Neuronal stem cell (in vitro differentiated cells): ENCODE data around the gene OTOG.

Source experiments
- DNase-seq: peaks from one replicate; pipeline ENCODE4 v3.0.0-alpha.2; 2013; ENCODE audit warnings: low spot score
- H2AFZ ChIP-seq: one replicate; pipeline ENCODE4 v1.6.1; 2013; ENCODE audit warnings: mild to moderate bottlenecking, low read length, inconsistent platforms
- H2AK5ac ChIP-seq: 2 replicates; pipeline ENCODE4 v1.6.1; 2013; ENCODE audit warnings: low read depth, mild to moderate bottlenecking, inconsistent platforms, low read length, moderate library complexity, mixed read lengths
- H2BK120ac ChIP-seq: 2 replicates; pipeline ENCODE4 v1.6.1; 2013; ENCODE audit warnings: low read depth, mild to moderate bottlenecking, inconsistent platforms, low read length, moderate library complexity, mixed read lengths
- H2BK12ac ChIP-seq: one replicate; pipeline ENCODE4 v1.6.1; 2013; ENCODE audit warnings: low read length, inconsistent platforms
- H2BK15ac ChIP-seq: 2 replicates; pipeline ENCODE4 v1.6.1; 2013; ENCODE audit warnings: mild to moderate bottlenecking, low read length, inconsistent platforms, mixed read lengths
- H2BK5ac ChIP-seq: one replicate; pipeline ENCODE4 v1.6.1; 2013; ENCODE audit warnings: inconsistent platforms, mild to moderate bottlenecking, low read length, moderate library complexity
- H3K14ac ChIP-seq: one replicate; pipeline ENCODE4 v1.6.1; 2013; ENCODE audit warnings: low read length, inconsistent platforms
- H3K18ac ChIP-seq: 2 replicates; pipeline ENCODE4 v1.6.1; 2013; ENCODE audit warnings: low read length, inconsistent platforms
- H3K23ac ChIP-seq: 2 replicates; pipeline ENCODE4 v1.6.1; 2013; ENCODE audit warnings: low read depth, mild to moderate bottlenecking, mixed read lengths, low read length, inconsistent platforms; ENCODE audit not compliant: poor library complexity
- H3K27ac ChIP-seq: replicated peaks from 3 replicates; pipeline ENCODE4 v1.5.1; 2013; ENCODE audit warnings: low read length, inconsistent platforms
- H3K27me3 ChIP-seq, 3 experiments: 2 replicates each; pipeline ENCODE4 v1.6.1; 2013; ENCODE audit warnings: low read length in 3 of 3, mild to moderate bottlenecking in 2 of 3, inconsistent platforms in 1 of 3, low read depth in 1 of 3, mixed read lengths in 1 of 3, moderate library complexity in 1 of 3; ENCODE audit not compliant: control insufficient read depth in 3 of 3, insufficient read depth in 3 of 3
- H3K36me3 ChIP-seq, 2 donors: replicated peaks in 1 of 2; 2 replicates each; pipeline ENCODE4 v1.6.1; 2013; ENCODE audit warnings: low read length in 2 of 2; ENCODE audit not compliant: control insufficient read depth in 2 of 2, insufficient read depth in 2 of 2
- H3K4ac ChIP-seq: 2 replicates; pipeline ENCODE4 v1.6.1; 2013; ENCODE audit warnings: inconsistent platforms, mild to moderate bottlenecking, low read length, moderate library complexity
- H3K4me1 ChIP-seq, 2 donors: 1 replicate in 1 of 2; 2 replicates in 1 of 2; pipeline ENCODE4 v1.6.1; 2013; ENCODE audit warnings: low read length in 2 of 2, low read depth in 1 of 2; ENCODE audit not compliant: control insufficient read depth in 2 of 2, insufficient read depth in 1 of 2
- H3K4me2 ChIP-seq: one replicate; pipeline ENCODE4 v1.6.1; 2013; ENCODE audit warnings: mild to moderate bottlenecking, low read length, inconsistent platforms; ENCODE audit not compliant: insufficient read depth, poor library complexity, severe bottlenecking
- H3K4me3 ChIP-seq, 2 donors: 2 replicates each; pipeline ENCODE4 v1.5.1; 2013; ENCODE audit warnings: low read length in 2 of 2, mild to moderate bottlenecking in 2 of 2, inconsistent platforms in 1 of 2, moderate library complexity in 1 of 2
- H3K79me1 ChIP-seq: one replicate; pipeline ENCODE4 v1.6.1; 2013; ENCODE audit warnings: low read depth, mild to moderate bottlenecking, inconsistent platforms, low read length, moderate library complexity
- H3K9ac ChIP-seq: one replicate; pipeline ENCODE4 v1.6.1; 2013; ENCODE audit warnings: mild to moderate bottlenecking, low read depth, low read length, inconsistent platforms; ENCODE audit not compliant: poor library complexity
- H3K9me3 ChIP-seq, 2 donors: replicated peaks in 1 of 2; 2 replicates each; pipeline versions ENCODE3 to v1.6.1; 2013; ENCODE audit warnings: low read length in 2 of 2, mild to moderate bottlenecking in 2 of 2, inconsistent platforms in 1 of 2, low read depth in 1 of 2, mixed read lengths in 1 of 2, moderate library complexity in 1 of 2; ENCODE audit not compliant: control insufficient read depth in 2 of 2, insufficient read depth in 1 of 2
- H4K8ac ChIP-seq: one replicate; pipeline ENCODE4 v1.6.1; 2013; ENCODE audit warnings: low read depth, mild to moderate bottlenecking, inconsistent platforms, low read length, moderate library complexity
- H4K91ac ChIP-seq: one replicate; pipeline ENCODE4 v1.6.1; 2013; ENCODE audit warnings: low read length, low read depth, mild to moderate bottlenecking, inconsistent platforms; ENCODE audit not compliant: poor library complexity
- whole genome bisulfite sequencing, 2 donors: extraction: QIAGEN DNeasy Blood & Tissue Kit; methylation state at CpG; one replicate each; pipeline ENCODE4 v1.1.7; 2013; ENCODE audit warnings: missing lambda C conversion rate in 2 of 2, mixed read lengths in 1 of 2; ENCODE audit not compliant: insufficient read length in 2 of 2, insufficient replicate concordance in 1 of 2; ENCODE audit errors: extremely low coverage in 2 of 2; 5-methylcytosine and 5-hydroxymethylcytosine counted together

The OTOG gene

DNA sequence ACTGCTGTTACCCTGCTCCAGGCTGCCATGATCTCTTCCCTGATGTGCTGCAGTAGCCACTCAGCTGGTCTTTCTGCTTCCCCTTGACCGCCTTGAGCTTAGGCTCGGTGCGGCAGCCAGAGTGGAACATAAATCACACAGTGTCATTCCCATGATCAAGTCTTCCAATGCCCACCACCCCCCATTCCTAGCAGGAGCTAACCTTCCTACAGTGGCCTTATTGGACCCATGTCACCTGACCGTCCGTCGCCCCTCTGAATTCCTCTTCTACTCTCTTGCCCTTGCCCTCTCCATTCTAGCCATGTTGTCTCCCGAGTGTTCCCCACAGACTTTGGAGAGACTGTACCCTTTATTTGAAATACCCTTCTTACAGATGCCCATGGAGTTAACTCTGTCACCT lies 43.4 kb downstream of the OTOG start:
- H3K4me2 ChIP-seq, result no peak overlapping the region
- H3K18ac ChIP-seq, result no peak overlapping the region
- H3K27ac ChIP-seq, result no peak overlapping the region
- H3K4me1 ChIP-seq, result no peaks in the 10 kb centered on the region
- DNase-seq, result no peak
- no peak overlapping the region for H2AK5ac ChIP-seq
- H4K91ac ChIP-seq, result no peak overlapping the region
- H3K36me3 ChIP-seq, result no peaks in the 10 kb centered on the region
- H2BK15ac ChIP-seq, result no peak overlapping the region
- no peak overlapping the region for H2BK120ac ChIP-seq
- H2AFZ ChIP-seq, result no peak overlapping the region
- no peak overlapping the region for H3K9ac ChIP-seq
- no peak overlapping the region for H3K23ac ChIP-seq
- no CpG with 5 or more reads among the region's 7 CpGs for WGBS, 2 donors
- H3K4ac ChIP-seq, result no peak overlapping the region
- no peaks in the 10 kb centered on the region for H3K79me1 ChIP-seq
- H2BK5ac ChIP-seq, result no peak overlapping the region
- peaks cover 0 to 32% (median 0%) of the 10 kb centered on the region in 3 experiments for H3K27me3 ChIP-seq
- H3K4me3 ChIP-seq, result no peak overlapping the region
- H3K9me3 ChIP-seq, result peaks cover 0 to 10% of the 10 kb centered on the region in 2 donors
- H3K14ac ChIP-seq, result no peak overlapping the region
- no peak overlapping the region for H2BK12ac ChIP-seq
- no peak overlapping the region for H4K8ac ChIP-seq

DNA sequence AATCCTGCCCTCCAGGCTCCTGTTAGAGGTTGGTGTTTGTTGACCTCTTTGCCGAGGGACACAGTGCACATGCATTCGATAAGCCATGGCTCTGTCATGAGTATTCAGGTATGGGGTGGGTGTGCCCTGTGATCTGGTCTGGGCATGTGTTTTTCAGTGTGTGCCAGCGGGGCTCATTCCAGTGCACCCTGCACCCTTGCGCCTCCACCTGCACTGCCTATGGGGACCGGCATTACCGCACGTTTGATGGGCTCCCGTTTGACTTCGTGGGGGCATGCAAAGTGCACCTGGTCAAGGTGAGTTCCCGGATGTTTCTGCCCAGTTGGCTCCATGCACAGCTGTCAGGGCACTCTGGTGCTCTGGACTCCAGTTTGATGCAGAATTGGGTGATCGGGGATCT lies 44.2 kb downstream of the OTOG start:
- H3K14ac ChIP-seq, result no peak overlapping the region

DNA sequence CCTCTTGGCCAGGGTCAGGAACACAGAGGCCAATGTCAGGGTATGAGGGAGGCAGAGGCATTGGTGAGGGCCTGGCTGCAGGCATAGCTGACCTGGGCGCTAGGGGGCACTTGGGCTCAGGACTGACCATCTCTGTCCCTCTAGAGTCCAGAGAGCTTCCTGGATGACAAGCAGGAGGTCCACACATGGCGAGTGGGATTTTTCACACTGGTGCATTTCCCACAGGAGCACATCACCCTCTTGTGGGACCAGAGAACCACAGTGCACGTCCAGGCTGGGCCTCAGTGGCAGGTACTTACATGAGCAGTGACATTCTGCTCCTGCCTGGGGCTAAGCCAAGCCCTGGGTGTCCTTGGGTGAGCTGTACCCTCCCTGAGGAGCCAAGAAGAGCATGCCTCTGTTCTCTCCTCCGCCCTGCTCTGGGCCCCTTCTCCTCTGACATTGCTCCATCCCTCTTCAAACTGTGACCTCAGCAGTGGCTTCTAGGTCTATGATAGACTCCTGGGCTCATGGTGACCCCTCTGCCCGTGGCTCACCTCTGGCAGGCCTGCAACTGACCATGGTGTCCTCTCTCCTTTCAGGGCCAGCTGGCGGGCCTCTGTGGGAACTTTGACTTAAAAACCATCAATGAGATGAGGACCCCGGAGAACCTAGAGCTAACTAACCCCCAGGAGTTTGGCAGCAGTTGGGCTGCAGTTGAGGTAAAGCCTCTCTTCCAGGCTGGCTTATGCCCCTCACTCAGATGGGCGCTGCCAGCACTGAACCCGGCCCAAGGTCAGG lies 46.6 kb downstream of the OTOG start:
- H3K4me3 ChIP-seq, result no peak overlapping the region
- no peak overlapping the region for H2BK120ac ChIP-seq
- DNase-seq, result no peak
- H2BK12ac ChIP-seq, result no peak overlapping the region
- H3K9ac ChIP-seq, result no peak overlapping the region
- H4K8ac ChIP-seq, result no peak overlapping the region
- peak overlapping the region; percentile 43 for H3K4ac ChIP-seq
- H3K9me3 ChIP-seq, result peaks cover 0 to 10% of the 10 kb centered on the region in 2 donors
- no peaks in the 10 kb centered on the region for H3K4me1 ChIP-seq
- no peak overlapping the region for H3K18ac ChIP-seq
- no peaks in the 10 kb centered on the region for H3K36me3 ChIP-seq
- H2AFZ ChIP-seq, result no peak overlapping the region
- peaks cover 0 to 18% (median 0%) of the 10 kb centered on the region in 3 experiments for H3K27me3 ChIP-seq
- no peaks in the 10 kb centered on the region for H3K79me1 ChIP-seq
- H3K4me2 ChIP-seq, result no peak overlapping the region
- H2BK5ac ChIP-seq, result no peak overlapping the region
- no peak overlapping the region for H3K23ac ChIP-seq
- WGBS, 2 donors, result no CpG with 5 or more reads among the region's 9 CpGs
- H3K27ac ChIP-seq, result no peak overlapping the region
- H2AK5ac ChIP-seq, result no peak overlapping the region
- H4K91ac ChIP-seq, result no peak overlapping the region
- H2BK15ac ChIP-seq, result no peak overlapping the region
- peak overlapping the region; percentile 27 for H3K14ac ChIP-seq

More for the DNA sequence above, 44.2 kb downstream of the OTOG start:
- Histone ChIP-seq H2BK120ac (no peak overlapping the region), H3K4me3 (no peak overlapping the region), H2BK15ac (no peak overlapping the region), H3K18ac (no peak overlapping the region), H3K9ac (no peak overlapping the region), H4K8ac (no peak overlapping the region), H2AK5ac (no peak overlapping the region), H3K4me1 (no peaks in the 10 kb centered on the region), H3K23ac (no peak overlapping the region), H3K79me1 (no peaks in the 10 kb centered on the region), H2AFZ (no peak overlapping the region), H3K27ac (no peak overlapping the region), H2BK12ac (no peak overlapping the region), H3K27me3 (peaks cover 0 to 32% (median 0%) of the 10 kb centered on the region in 3 experiments), H2BK5ac (no peak overlapping the region), H3K36me3 (no peaks in the 10 kb centered on the region), H3K4ac (no peak overlapping the region), H3K9me3 (peaks cover 0 to 10% of the 10 kb centered on the region in 2 donors), H4K91ac (no peak overlapping the region), H3K4me2 (no peak overlapping the region)
- no CpG with 5 or more reads among the region's 11 CpGs for WGBS, 2 donors
- DNase-seq, result no peak

DNA sequence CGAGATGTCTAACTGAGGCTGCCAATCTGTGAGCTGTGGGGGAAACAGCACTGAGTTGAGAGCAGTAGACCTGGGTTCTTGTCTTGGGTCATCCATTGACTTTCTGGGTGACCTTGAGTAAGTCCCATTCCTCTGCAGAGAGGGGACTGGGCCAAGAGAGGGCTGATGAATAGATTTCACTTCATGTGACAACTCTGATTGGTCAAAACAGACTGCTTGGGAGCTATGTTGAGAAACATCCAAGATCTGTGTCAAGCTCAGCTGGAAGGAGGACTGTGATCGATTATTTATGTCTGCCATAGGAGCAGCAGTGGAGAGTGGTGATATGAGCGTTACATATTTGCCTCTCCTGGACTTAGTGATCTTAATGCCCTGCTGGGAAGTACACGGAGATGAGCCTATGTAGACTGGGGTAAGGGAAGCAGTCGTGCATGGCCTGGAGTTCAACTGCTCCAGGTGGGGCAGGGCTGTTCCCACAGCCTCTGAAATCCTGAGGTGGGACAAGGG lies 47.7 kb downstream of the OTOG start:
- Histone ChIP-seq H3K9ac (no peak overlapping the region), H2BK15ac (no peak overlapping the region), H3K79me1 (no peaks in the 10 kb centered on the region), H3K23ac (no peak overlapping the region), H2BK120ac (no peak overlapping the region), H3K4ac (no peak overlapping the region), H3K4me3 (no peak overlapping the region), H2AFZ (no peak overlapping the region), H3K36me3 (no peaks in the 10 kb centered on the region), H3K14ac (no peak overlapping the region), H4K91ac (no peak overlapping the region), H3K18ac (no peak overlapping the region), H3K27me3 (peaks cover 0 to 14% (median 0%) of the 10 kb centered on the region in 3 experiments), H4K8ac (no peak overlapping the region), H3K4me2 (no peak overlapping the region), H2BK5ac (no peak overlapping the region), H3K27ac (no peak overlapping the region), H2AK5ac (no peak overlapping the region), H3K9me3 (peaks cover 0 to 10% of the 10 kb centered on the region in 2 donors), H3K4me1 (peaks cover 0 to 2% of the 10 kb centered on the region in 2 donors), H2BK12ac (no peak overlapping the region)
- no peak for DNase-seq
- WGBS, 2 donors, result no CpG with 5 or more reads among the region's 5 CpGs
